Measurements from ENCODE around the gene CNN2.

Gene CNN2

GRCh38 chr19:996051-996838 lies 30.2 kb upstream of the CNN2 start:
- DNase-seq = peak; percentile 73 to 81

- DNase-seq = no peak
These were observed 28.3 kb upstream of the CNN2 start for GRCh38 chr19:998064-998463.

- no peak for DNase-seq
These were observed 27.1 kb upstream of the CNN2 start for GRCh38 chr19:999379-999719.

GRCh38 chr19:1000095-1000494 lies 26.3 kb upstream of the CNN2 start, which contains the start of gene GRIN3B:
Gene GRIN3B, plus strand, starts transcription at chr19:1000419. Its CDS starts 19 bp downstream, at chr19:1000438.
- peak; percentile 80 to 86 for DNase-seq

GRCh38 chr19:1000591-1001537 lies 25.5 kb upstream of the CNN2 start:
- DNase-seq = no peak

- peak; percentile 85 to 87 for DNase-seq
These were observed 24.8 kb upstream of the CNN2 start for GRCh38 chr19:1001538-1002166.

- no peak for DNase-seq
These were observed 23.8 kb upstream of the CNN2 start for GRCh38 chr19:1002600-1002999.

GRCh38 chr19:1003283-1003682 lies 23.1 kb upstream of the CNN2 start:
- DNase-seq = no peak

GRCh38 chr19:1004204-1004802 lies 22.1 kb upstream of the CNN2 start:
- no peak for DNase-seq

- DNase-seq = no peak
These were observed 21.4 kb upstream of the CNN2 start for GRCh38 chr19:1004803-1005664.

GRCh38 chr19:1006711-1007398 lies 19.6 kb upstream of the CNN2 start:
- no peak for DNase-seq

GRCh38 chr19:1007399-1008251 lies 18.8 kb upstream of the CNN2 start:
- DNase-seq = no peak

GRCh38 chr19:1008268-1009040 lies 18.0 kb upstream of the CNN2 start:
- DNase-seq = no peak

GRCh38 chr19:1009041-1009980 lies 17.1 kb upstream of the CNN2 start:
- no peak for DNase-seq

- DNase-seq = no peak
These were observed 16.3 kb upstream of the CNN2 start for GRCh38 chr19:1009981-1010538.

GRCh38 chr19:1010586-1011510 lies 15.6 kb upstream of the CNN2 start:
- DNase-seq = no peak

GRCh38 chr19:1011831-1012333 lies 14.5 kb upstream of the CNN2 start:
- no peak for DNase-seq
